H1 (cell line): ENCODE data around the gene KTN1. TPM values are rescaled to one million over a fixed set of nuclear protein-coding genes. Genes with fewer than 3 reads are reported as not detected.

Experiments used
- SP1 ChIP-seq: IDR thresholded peaks from 2 replicates; pipeline ENCODE4 v1.6.1; 2011; ENCODE audit warnings: low read depth, low read length
- polyA plus RNA-seq, 7 experiments: library from polyadenylated mRNA; depleted of rRNA in 3 of 7; stranded (reverse) in 5 of 7; unstranded in 2 of 7; fragments of >200 nt in 5 of 7; fragments of 200-250 nt in 2 of 7; gene quantifications; 1 replicate in 5 of 7; 2 replicates in 1 of 7; 4 replicates in 1 of 7; pipeline versions ENCODE4 v1.2.1 to v1.2.3, GENCODE V29; 2011 to 2013; ENCODE audit warnings: missing spikeins in 2 of 7, mixed read lengths in 2 of 7
- total RNA-seq: library from RNA; stranded (reverse); fragmentation: NEBNext Ultra II Directional; extraction: Animal tissue kit (Norgen Biotek cat#: 25700); gene quantifications from 2 replicates; pipeline ENCODE4 v1.2.1, GENCODE V29; 2021

Gene KTN1
- total and polyA plus RNA-seq, 2 of the 8 experiments (the other 6 are each of a cell fraction or from before 2014, with no cell fraction given), result 15.4 to 151 TPM

DNA sequence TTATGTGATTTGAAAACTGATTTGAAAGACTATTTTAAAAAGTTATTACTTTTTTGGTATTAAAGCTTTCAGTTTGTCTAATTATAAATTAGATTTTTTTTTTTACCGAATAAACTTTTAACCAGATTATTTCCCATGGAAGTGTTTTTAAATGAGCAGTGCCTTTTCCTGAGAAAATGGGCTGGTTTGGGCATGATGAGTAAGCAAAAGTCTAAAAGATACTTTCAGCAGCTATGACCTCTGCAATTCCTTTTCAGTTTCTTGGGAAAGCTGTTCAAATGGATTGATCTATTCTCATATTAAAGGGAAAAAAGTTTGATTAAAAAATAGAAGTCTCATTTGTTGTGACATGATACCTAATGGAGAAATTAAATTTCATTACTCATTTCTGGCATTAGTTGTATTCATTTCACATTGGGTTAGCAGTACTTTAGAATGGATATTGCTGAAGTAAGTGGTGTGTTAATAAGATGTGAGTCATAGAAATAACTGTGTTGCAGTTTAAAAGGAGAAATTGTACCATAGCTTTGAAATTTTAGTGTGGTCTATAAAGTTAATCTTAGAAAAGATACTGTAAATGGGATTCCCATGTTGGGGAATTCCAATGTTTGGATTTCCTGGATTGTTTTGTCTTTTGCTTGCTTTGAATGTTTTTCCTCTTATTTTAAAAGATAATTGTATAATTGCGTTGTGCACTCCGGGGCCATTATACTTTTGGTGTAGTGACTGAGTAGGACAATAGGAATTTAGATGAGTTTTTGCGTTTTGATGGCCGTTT is 21.0 kb downstream of the KTN1 start (continued):
- no peak for TF ChIP-seq SP1
